Smooth muscle cell (in vitro differentiated cells): ENCODE data around the gene METTL1. TPM values are rescaled to one million over a fixed set of nuclear protein-coding genes. Genes with fewer than 3 reads are reported as not detected.

ENCODE experiments used
- DNase-seq: peaks from one replicate; lab custom pipeline; 2025; ENCODE audit not compliant: unreplicated experiment; lab: John Stamatoyannopoulos, UW
- H2AFZ ChIP-seq: fragments of 200-600 bp; sonication (generic); 2 replicates; pipeline ENCODE4 v1.6.0; 2016; ENCODE audit warnings: antibody characterized with exemption, low read depth, mild to moderate bottlenecking
- H3F3A ChIP-seq: fragments of 200-600 bp; sonication (generic); 2 replicates; pipeline ENCODE4 v1.6.0; 2017; ENCODE audit warnings: antibody characterized with exemption, low read depth
- H3K27ac ChIP-seq: fragments of 200-600 bp; sonication (generic); 2 replicates; pipeline ENCODE4 v1.5.1; 2016; ENCODE audit warnings: low read depth, mild to moderate bottlenecking
- H3K27me3 ChIP-seq: fragments of 200-600 bp; sonication (generic); 2 replicates; pipeline ENCODE4 v1.6.1; 2016; ENCODE audit warnings: low read depth, mild to moderate bottlenecking
- H3K36me3 ChIP-seq: fragments of 200-600 bp; sonication (generic); 2 replicates; pipeline ENCODE4 v1.5.1; 2016; ENCODE audit warnings: low read depth
- H3K4me1 ChIP-seq: fragments of 200-600 bp; sonication (generic); 2 replicates; pipeline ENCODE4 v1.5.1; 2016; ENCODE audit warnings: low read depth
- H3K4me2 ChIP-seq: fragments of 200-600 bp; sonication (generic); 2 replicates; pipeline ENCODE4 v1.6.0; 2016; ENCODE audit warnings: mild to moderate bottlenecking
- H3K4me3 ChIP-seq: fragments of 200-600 bp; sonication (generic); 2 replicates; pipeline ENCODE4 v1.5.1; 2016; ENCODE audit warnings: mild to moderate bottlenecking
- H3K79me2 ChIP-seq: fragments of 200-600 bp; sonication (generic); 2 replicates; pipeline ENCODE4 v1.6.0; 2016; ENCODE audit warnings: low read depth, mild to moderate bottlenecking
- H3K9ac ChIP-seq: fragments of 200-600 bp; sonication (generic); 2 replicates; pipeline ENCODE4 v1.6.0; 2016; ENCODE audit warnings: low read depth
- H3K9me3 ChIP-seq: fragments of 200-600 bp; sonication (generic); replicated peaks from 2 replicates; pipeline ENCODE4 v1.5.1; 2016; ENCODE audit warnings: low read depth
- H4K20me1 ChIP-seq: fragments of 200-600 bp; sonication (generic); 2 replicates; pipeline ENCODE4 v1.6.0; 2016; ENCODE audit warnings: low read depth
- WGBS: methylation state at CpG from one replicate; pipeline ENCODE4 v1.1.7; 2016; ENCODE audit warnings: low lambda C conversion rate; 5-methylcytosine and 5-hydroxymethylcytosine counted together
- polyA plus RNA-seq: library from polyadenylated mRNA; unstranded; fragments of >200 nt; fragmentation: Nextera tagmentation; extraction: Ambion mirVana; gene quantifications from 2 replicates; pipeline ENCODE4 v1.2.1, GENCODE V29; 2016
- total RNA-seq: library from RNA; depleted of rRNA; stranded (reverse); fragments of >200 nt; gene quantifications from 2 replicates; pipeline ENCODE4 v1.2.3, GENCODE V29; 2014
- TF ChIP-seq, protein P1 (sequence below): fragments of 200-600 bp; sonication (generic); IDR thresholded peaks from 2 replicates; pipeline ENCODE4 v1.5.1; 2017; ENCODE audit warnings: borderline replicate concordance, mild to moderate bottlenecking, antibody characterized with exemption; ENCODE audit not compliant: insufficient read depth, poor library complexity, severe bottlenecking

The METTL1 gene
- total and polyA plus RNA-seq, 2 experiments from 2014 or later, result 4.1 to 20.3 TPM

DNA sequence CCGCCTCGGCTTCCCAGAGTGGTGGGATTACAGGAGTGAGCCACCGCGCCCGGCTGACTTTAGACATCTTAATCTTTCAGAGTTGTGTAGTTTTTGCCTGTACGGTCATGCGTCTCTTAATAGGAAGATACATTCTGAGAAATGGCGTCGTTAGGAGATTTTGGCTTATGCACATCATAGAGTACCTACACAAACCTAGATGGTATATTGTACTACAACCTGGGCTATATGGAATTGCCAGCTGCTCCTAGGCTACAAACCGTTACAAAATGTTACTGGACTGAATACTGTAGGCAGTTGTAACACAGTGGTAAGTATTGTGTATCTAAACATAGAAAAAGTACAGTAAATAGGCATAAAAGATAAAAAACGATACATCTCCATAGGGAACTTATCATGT, 12.0 kb upstream of the METTL1 start:
- Histone ChIP-seq H3K27me3 (no peaks in the 10 kb centered on the region), H2AFZ (no peak overlapping the region), H3K4me2 (peak overlapping the region; percentile 93), H3K79me2 (peaks cover 19% of the 10 kb centered on the region), H3K27ac (no peak overlapping the region), H3K9me3 (no peaks in the 10 kb centered on the region), H3K4me3 (peak overlapping the region; percentile 87), H4K20me1 (no peaks in the 10 kb centered on the region), H3K9ac (no peak overlapping the region), H3K4me1 (peaks cover 8% of the 10 kb centered on the region), H3F3A (no peaks in the 10 kb centered on the region), H3K36me3 (peaks cover 8% of the 10 kb centered on the region)
- WGBS, result 98% methylated on average over 11 of the region's 11 CpGs
- no peak for DNase-seq
- TF ChIP-seq, protein P1, sequence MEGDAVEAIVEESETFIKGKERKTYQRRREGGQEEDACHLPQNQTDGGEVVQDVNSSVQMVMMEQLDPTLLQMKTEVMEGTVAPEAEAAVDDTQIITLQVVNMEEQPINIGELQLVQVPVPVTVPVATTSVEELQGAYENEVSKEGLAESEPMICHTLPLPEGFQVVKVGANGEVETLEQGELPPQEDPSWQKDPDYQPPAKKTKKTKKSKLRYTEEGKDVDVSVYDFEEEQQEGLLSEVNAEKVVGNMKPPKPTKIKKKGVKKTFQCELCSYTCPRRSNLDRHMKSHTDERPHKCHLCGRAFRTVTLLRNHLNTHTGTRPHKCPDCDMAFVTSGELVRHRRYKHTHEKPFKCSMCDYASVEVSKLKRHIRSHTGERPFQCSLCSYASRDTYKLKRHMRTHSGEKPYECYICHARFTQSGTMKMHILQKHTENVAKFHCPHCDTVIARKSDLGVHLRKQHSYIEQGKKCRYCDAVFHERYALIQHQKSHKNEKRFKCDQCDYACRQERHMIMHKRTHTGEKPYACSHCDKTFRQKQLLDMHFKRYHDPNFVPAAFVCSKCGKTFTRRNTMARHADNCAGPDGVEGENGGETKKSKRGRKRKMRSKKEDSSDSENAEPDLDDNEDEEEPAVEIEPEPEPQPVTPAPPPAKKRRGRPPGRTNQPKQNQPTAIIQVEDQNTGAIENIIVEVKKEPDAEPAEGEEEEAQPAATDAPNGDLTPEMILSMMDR, result no peak

DNA sequence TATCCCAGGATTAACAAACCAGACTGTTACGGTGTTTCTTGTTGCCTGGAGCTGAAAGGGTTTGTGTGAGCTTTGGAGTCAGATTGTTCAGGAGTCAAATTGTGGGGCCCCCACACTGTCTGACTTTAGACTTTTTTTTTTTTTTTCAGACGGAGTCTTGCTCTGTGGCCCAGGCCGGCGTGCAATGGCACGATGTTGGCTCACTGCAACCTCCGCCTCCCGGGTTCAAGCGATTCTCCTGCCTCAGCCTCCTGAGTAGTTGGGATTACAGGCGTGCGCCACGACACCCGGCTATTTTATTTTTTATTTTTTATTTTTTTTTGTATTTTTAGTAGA, 11.5 kb upstream of the METTL1 start:
- H3K27me3 ChIP-seq, result no peaks in the 10 kb centered on the region
- peak overlapping the region; percentile 87 for H3K4me3 ChIP-seq
- H3F3A ChIP-seq, result no peaks in the 10 kb centered on the region
- peaks cover 8% of the 10 kb centered on the region for H3K36me3 ChIP-seq
- peak overlapping the region; percentile 77 for H3K9ac ChIP-seq
- H3K79me2 ChIP-seq, result peaks cover 19% of the 10 kb centered on the region
- H3K4me2 ChIP-seq, result peak overlapping the region; percentile 93
- no peaks in the 10 kb centered on the region for H4K20me1 ChIP-seq
- WGBS, result 93% methylated on average over 12 of the region's 12 CpGs
- no peak overlapping the region for H3K27ac ChIP-seq
- DNase-seq, result no peak
- H3K4me1 ChIP-seq, result peaks cover 8% of the 10 kb centered on the region
- no peak overlapping the region for H2AFZ ChIP-seq
- no peaks in the 10 kb centered on the region for H3K9me3 ChIP-seq
- TF ChIP-seq, protein P1, result no peak

DNA sequence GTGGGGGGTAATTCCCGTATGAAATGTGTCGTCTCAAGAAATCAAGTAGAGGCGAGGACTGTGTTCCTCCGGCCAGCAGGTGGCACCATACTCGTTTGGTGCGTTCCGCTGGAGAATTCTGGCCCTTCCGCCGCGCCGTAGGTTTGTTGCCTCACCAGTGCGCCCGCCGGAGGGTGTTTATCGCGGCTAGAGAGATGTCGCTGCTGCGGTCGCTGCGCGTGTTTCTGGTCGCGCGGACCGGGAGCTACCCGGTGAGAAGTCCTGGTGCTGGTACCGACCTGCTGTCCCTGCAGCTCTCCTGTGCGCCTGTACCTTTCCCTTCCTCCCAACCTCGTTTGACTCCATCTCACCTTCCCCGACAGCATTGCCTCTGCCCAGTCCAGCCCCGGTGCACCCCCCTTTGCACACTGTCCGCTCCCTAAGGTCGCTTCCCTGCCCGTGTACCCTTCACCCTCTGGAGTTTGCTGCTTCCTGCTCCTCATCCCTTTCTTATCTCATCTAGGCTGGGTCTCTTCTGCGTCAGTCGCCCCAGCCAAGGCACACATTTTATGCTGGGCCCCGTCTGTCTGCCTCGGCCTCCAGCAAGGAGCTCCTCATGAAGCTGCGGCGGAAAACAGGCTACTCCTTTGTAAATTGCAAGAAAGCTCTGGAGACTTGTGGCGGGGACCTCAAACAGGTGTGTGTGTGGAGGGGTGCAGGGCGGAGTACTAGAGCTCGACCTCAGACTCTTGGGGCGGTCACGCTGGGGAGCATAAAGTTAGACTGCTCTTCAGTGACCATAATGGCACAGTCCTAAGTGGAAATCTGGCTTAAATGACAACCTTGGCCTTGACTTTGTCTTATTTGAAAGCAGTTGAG, 10.9 kb upstream of the METTL1 start, which contains the start of gene TSFM:
TSFM (plus strand) TSS at position 180 of the 858 bp plus-strand sequence; CDS start at position 195, 15 bp downstream.
- Histone ChIP-seq H3K4me1 (peaks cover 8% of the 10 kb centered on the region), H3K79me2 (peaks cover 19% of the 10 kb centered on the region), H4K20me1 (no peaks in the 10 kb centered on the region), H2AFZ (peak within 1 kb of the TSS; percentile 56), H3K27ac (no peak within 1 kb of the TSS), H3K9me3 (no peaks in the 10 kb centered on the region), H3K36me3 (peaks cover 8% of the 10 kb centered on the region), H3K27me3 (no peaks in the 10 kb centered on the region), H3K4me3 (peak within 1 kb of the TSS; percentile 87), H3F3A (no peaks in the 10 kb centered on the region), H3K9ac (peak within 1 kb of the TSS; percentile 77), H3K4me2 (peak within 1 kb of the TSS; percentile 93)
- 4% methylated on average over 43 of the region's 45 CpGs for whole genome bisulfite sequencing
- TF ChIP-seq, protein P1, result peak; percentile 91
- DNase-seq, result peak; percentile 63
